ENCODE results near the gene TAS2R60.
"Not testable (repeated sequence)": the region's sequence is repeated elsewhere in the genome, so short reads cannot be mapped to it uniquely, and the experiment has no call there.

Gene TAS2R60

DNA sequence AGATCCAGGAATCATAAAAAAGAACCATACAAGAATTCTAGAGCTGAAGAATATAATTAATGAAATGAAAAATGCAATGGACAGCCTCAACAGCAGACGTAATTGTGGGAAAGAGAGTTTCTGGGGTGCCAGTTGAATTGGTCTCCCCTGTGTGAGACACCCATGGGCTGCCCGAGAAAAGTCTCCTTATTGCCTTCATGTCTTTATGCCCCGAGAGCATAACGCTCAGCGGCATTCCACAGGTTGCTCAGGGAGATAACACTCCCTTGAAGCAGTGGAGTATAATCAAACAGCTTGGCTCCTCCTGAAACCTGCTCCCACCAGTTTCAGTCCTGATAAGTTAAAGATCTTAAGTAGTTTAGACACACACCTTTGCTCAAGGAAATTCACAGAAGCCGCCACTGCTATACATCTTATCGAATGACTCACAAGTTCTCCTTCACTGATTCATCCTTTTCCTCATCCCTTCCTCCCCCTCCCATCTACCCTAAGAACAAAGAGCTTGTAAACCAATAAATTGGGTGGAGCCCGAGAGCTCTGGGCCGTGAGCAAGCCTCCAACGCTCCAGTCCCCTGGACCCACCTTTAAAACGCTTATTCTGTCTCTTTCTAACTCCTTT is 28.9 kb downstream of the TAS2R60 start:
- DNase-seq: not testable (repeated sequence)

DNA sequence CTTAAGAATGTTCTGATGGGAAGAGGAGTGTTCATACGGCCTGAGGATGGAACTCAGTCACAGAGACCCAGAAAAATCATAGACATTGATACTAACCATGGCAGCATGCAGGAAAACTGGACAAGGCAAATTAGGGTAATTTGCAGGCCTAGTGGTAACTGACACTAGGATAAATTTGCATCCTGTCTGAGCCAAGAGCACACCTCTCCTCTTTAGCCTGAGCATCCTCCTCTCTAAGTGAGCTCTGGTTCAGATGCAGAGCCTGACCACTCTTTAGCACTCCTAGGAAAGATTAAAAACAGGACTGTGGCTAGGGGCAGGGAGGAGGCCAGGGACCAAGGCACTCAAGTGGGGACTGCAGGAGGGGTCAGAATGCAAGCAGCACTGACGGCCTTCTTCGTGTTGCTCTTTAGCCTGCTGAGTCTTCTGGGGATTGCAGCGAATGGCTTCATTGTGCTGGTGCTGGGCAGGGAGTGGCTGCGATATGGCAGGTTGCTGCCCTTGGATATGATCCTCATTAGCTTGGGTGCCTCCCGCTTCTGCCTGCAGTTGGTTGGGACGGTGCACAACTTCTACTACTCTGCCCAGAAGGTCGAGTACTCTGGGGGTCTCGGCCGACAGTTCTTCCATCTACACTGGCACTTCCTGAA is 34.4 kb downstream of the TAS2R60 start, which contains the start of gene TAS2R41:
Gene TAS2R41 (plus strand): TSS at position 373 of the 650 bp plus-strand sequence. CDS start 0 bp downstream, at position 373.
- DNase-seq: no peak

DNA sequence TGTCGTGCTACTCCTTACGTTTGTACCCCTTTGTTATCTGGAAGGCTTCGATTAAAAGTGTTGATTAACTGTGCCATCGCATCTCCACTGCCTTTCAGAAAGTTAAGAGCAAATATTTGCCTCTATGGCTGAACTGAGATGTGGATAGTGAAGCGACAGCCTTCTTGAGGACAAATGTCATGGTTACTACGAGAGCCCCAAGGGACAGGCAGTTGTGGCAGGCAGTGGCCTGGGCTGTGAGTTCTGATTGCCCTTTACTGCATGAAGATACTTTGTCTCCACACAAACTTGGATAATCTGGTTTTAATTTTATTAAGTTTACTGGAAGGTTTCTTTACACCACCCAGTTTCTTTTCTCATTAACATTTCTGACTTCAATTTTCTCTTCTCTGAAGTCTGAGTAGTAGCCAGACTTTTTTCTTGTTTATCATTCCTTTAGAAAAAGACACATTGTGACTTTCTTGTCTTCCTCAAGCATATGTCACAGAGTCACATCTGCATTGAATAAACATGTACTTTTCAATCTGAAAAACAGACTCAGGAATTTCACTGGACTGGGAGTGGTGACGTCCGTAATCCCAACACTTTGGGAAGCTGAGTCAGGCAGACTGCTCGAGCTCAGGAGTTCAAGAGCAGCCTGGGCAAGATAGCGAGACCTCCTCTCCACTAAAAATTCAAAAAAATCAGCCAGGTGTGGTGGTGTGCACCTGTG is 36.0 kb downstream of the TAS2R60 start:
- no peak for DNase-seq

DNA sequence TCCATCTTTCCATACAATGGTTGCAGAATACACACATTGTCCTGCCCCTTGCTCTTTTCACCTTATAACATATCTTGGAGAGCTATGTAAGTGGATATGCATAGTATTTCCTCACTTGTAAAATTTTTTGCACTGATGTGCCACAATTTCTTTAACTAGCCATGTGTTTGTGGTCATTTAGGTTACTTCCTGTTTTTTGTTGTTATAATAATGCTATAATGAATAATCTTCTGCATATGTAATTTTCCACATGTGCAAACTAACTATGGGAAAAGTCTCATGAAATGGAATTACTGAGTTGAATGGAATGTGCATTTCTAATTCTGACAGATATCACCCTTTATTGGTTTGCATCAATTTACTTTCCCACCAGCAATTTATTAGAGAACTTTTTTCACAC is 37.2 kb downstream of the TAS2R60 start:
- DNase-seq: no peak

DNA sequence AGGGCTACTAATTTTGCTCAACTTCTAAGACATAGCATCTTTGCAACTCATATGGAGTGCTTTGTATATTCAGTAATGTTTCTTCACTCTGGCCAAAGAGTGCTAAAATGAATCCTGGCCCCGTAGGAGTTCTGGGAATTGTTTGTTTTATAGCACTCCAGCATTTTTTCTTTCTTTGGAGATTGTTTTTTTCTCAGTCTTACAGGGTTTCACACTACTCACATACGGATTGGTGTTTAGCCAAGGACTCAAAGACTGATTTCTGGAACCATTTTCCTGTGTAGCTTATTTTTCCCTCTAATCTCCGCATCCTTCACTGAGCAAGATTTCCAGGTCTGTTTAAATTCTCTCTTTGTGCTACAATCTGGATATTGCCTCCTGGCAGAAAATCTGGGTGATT is 40.9 kb downstream of the TAS2R60 start:
- no peak for DNase-seq

DNA sequence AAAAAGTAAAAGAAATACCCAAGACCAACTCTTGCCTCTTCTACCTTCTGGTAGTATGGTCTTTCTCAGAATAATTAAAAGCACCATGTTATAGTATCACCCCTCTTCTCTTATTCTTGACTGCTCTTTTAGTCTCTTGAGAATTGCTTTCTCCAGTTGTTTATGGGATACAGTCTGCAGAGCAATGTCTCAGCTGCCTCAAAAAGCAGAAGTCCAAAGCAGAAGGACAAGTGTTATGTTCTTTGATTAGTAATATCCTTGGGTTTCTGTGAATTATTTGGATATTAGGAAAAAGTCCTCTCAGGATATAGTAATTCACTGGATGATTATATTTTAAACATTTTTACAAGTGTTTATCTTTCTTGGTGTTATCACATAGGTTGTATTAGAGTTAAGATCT is 41.8 kb downstream of the TAS2R60 start:
- no peak for DNase-seq

DNA sequence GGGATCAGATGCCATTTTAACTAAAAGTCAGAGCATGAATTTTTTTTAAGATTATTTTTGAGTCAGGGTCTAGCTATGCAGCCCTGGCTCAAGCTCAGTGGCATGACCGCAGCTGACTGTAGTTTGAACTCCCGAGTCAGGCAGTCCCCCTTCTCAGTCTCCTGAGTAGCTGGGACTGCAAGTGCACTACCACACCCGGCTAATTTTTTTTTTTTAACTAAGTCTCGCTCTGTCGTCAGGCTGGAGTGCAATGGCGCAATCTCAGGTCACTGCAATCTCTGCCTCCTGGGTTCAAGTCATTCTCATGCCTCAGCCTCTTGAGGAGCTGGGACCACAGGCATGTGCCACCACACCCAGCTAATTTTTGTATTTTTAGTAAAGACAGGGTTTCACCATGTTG is 42.2 kb downstream of the TAS2R60 start:
- no peak for DNase-seq

DNA sequence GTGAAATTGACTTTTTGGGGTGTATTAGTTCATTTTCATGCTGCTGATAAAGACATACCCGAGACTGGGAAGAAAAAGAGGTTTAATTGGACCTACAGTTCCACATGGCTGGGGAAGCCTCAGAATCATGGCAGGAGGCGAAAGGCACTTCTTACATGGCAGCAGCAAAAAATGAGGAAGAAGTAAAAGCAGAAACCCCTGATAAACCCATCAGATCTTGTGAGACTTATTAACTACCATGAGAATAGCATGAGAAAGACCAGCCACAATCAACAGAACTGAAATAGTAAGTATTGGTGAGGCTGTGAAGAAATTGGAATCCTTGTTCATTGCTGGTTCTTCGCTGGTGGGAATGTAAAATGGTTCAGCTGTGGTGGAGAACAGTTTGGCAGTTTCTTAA is 43.0 kb downstream of the TAS2R60 start:
- DNase-seq: not testable (repeated sequence)

DNA sequence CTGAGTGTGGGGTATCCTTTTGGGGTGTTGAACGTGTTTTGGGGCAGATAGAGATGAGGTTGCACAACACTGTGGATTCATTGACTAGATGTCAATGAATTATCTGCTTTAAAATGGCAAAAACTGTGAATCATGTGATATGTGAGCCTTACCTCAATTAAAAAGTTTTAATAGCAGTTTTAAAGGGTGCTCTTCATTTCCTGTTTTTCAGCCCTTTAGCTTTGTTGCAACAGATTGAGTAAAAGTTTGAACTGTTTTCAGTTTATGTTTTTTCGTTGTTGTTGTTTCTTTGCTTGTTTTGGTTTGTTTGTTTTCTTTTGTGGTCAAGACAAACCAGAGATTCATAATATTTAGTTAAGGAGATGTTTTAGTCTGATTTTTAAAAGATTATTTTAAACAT is 43.8 kb downstream of the TAS2R60 start:
- no peak for DNase-seq

DNA sequence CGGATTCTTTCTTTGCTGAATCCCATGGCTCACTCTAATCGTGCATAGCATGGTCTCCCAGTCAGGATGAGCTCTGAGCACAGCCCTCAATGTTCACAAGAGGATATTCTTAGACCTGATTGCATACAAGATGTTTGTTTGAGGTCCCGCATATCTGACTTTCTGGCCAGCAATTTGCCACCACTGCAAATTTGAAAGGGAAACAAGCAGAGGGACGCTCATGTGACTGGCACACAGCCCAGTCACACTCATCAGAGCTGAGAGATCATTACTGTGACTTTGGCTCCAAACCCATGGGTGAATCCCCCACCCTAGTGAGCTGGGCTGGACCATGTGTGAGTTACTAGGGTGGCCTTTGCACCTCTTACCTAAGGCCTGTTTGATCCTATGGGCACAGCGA is 44.3 kb downstream of the TAS2R60 start:
- DNase-seq: peak in 1 of 58 donors; percentile 5

DNA sequence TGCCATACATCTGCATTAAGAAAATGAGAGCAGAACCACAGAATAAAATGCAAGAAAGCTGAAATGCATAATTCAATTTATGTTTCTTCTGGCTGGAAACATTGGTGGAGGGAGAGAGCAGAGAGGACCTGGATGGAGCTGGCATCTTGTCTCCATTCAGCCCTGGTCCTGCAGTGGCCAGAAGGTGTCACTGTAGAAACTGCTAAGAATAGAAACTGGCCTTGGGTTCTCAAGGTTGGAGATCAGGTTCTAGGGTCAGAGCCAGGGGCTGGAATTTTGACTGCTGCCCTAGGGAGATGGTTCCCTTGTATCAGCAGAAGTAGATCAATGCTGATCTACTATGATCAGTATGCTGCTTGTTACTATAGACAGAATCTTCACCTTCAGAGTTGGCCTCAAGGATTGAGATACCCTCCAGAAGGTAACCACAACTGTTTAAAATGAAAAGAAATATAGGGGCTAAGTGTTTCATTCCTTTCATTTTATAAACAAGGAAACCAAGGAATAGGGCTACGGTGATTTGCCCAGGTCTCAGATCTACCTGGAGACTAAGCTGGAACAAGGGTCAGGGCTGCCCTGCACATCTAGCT is 47.6 kb downstream of the TAS2R60 start:
- no peak for DNase-seq

DNA sequence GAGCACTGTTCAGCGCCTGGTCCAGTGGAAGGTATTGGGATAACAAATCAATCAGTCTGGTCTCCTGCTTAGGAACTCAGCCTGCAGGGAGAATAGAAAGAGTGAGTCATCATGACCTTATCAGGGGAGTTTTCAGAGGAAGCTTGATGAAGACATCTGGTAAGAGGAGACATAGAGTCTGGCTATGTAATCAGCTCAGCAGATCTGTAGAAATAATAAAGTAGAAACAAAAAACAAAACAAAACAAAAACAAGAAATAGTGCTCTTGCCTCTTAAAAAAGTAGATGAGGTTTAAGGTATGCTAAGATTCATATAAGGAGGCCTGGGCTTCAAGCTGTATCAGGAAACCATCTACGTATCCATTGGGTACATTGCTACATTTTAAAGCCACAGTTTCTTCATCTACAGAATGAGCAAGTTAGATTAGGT is 48.8 kb downstream of the TAS2R60 start:
- no peak for DNase-seq

DNA sequence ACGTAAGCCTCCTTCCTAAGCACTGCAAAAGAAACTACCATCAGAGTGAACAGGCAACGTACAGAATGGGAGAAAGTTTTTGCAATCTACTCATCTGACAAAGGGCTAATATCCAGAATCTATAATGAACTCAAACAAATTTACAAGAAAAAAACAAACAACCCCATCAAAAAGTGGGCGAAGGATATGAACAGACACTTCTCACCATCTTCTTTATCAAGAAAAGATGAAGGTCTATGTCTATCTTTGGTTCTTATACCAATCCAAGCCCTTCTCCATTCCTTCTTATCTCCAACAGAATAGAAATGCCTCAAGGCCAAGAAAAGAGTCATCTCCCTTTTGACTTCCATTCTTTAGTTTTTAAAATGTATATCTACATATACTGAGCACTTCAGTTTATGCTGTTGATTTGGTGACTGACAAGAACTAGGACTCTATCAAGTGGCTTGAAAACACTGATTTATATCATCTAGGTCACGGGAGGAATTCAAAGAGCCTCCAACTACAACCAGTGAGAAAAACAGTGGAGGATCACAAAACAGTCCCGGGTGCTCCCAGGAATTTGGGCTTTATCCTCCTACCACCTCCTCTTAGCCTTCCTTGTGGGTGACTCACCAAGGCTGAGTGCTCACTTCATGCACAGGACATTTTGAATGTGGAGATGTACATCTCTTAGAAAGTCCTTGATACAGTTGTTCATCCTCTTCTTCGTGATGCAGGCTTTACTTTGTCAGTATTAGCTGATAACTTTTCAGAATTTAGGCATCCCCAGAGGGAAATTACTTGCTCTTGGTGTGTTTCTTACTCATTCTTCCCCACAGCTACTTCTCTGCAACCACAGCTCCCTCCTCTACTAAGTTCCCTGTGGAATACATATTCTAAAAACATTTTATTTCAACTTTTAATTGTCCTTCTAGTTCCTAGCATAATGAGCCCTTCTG is 49.8 kb downstream of the TAS2R60 start:
- DNase-seq: no peak

DNA sequence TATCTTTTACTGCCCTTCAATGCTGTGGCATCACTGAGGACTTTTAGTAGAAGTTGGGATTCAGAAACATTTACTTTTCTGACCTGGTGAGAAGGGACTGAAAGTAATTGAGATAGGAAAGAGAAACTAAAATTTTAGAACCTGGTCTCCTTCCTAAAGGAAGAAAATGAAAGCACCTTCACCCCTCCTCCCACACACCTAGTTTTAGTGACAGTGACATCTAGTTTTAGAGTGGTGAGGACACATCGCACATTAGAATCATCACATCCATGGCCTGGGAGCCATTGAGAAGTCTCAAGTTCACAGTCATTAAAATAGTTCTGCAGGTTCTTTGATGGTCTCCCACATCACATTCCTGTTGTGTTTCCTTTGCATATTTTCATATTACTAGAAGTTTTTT is 50.5 kb downstream of the TAS2R60 start:
- no peak for DNase-seq

All from anterior cingulate cortex (tissue), 58 donors.